Measurements from ENCODE around the gene CATSPERE. TPM values are rescaled to one million over a fixed set of nuclear protein-coding genes. Genes with fewer than 3 reads are reported as not detected.

CATSPERE gene
- total RNA-seq, 5 donors from 2014 or later (not counting 1 experiment from before 2014, with no cell fraction given) = 0.79 to 1.5 (median 1.3) TPM

DNA sequence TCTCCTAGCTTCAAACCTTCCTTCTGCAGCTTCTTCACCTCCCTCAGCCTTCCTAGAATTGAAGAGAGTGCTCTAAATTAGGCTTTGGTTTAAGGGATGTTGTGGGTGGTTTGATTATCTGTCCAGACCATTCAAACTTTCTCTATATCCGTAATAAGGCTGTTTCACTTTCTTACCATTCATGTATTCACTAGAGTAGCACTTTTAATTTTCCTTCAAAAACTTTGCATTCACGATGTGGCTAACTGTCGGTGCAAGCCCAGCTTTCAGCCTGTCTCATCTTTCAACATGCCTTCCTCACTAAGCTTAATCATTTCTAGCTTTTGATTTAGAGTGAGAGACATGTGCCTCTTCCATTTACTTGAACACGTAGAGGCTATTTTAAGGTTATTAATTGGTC is 165.6 kb downstream of the CATSPERE start:
- H3K9me3 ChIP-seq = no peaks in the 10 kb centered on the region
- Mint-ChIP-seq H3K9me3 (peaks cover 0 to 3% (median 0%) of the 10 kb centered on the region in 3 donors), H3K36me3 (no peaks in the 10 kb centered on the region), H3K4me1 (no peaks in the 10 kb centered on the region), H3K27me3 (peaks cover 8 to 14% of the 10 kb centered on the region in 2 donors), H3K4me3 (no peak overlapping the region), H3K27ac (no peak overlapping the region)
- H3K27ac ChIP-seq (ENCODE audit: low read length) = no peak overlapping the region
- H3K36me3 ChIP-seq (ENCODE audit: control insufficient read depth in 2 of 2, extremely low read depth in 1 of 2, insufficient read depth in 1 of 2, low read length in 1 of 2) = no peaks in the 10 kb centered on the region
- CTCF ChIA-PET = no interaction called here
- DNase-seq = no peak
- POLR2A ChIA-PET = interaction anchor here (0.7 kb wide), 2 partner anchors 989 to 1080 kb away, joined by 3 to 4 read pairs; no protein-coding TSS in a partner anchor
- 60% methylated on average over 1 of the region's 4 CpGs for WGBS (ENCODE audit: insufficient coverage)
- ATAC-seq (replicated peaks in 1 of 4) = no peak
- no peak overlapping the region for H3K4me3 ChIP-seq (ENCODE audit: control insufficient read depth in 1 of 2, extremely low read depth in 1 of 2, low read length in 1 of 2)
- no peaks in the 10 kb centered on the region for H3K4me1 ChIP-seq (ENCODE audit: control insufficient read depth in 1 of 2, extremely low read depth in 1 of 2, insufficient read depth in 2 of 2, low read length in 2 of 2)
- no peaks in the 10 kb centered on the region for H3K27me3 ChIP-seq (replicated peaks in 1 of 2; ENCODE audit: control insufficient read depth in 2 of 2, extremely low read depth in 1 of 2, insufficient read depth in 2 of 2, low read length in 1 of 2)

DNA sequence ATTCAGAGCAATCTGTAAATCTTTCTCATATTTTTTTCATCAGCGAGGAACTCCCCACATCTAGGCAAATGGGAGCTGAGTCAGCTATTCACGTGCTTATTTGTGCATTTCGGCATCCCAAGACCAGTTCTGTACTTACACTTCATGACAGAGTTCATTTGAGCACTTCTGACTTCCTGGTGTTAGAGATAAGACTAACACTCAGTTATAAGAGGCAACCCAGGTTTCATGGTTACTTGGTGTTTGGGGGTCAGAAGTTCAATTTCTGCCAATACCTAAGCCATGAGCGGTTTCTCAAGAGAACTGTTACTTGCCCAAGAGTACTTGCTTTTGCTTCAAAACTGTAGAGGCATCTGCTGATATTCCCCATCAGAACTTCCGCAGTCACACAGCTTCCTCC is 167.7 kb downstream of the CATSPERE start:
- no peaks in the 10 kb centered on the region for H3K27me3 ChIP-seq (replicated peaks in 1 of 2; ENCODE audit: control insufficient read depth in 2 of 2, extremely low read depth in 1 of 2, insufficient read depth in 2 of 2, low read length in 1 of 2)
- H3K36me3 Mint-ChIP-seq = no peaks in the 10 kb centered on the region
- no peak overlapping the region for H3K4me3 ChIP-seq (ENCODE audit: control insufficient read depth in 1 of 2, extremely low read depth in 1 of 2, low read length in 1 of 2)
- H3K4me1 ChIP-seq (ENCODE audit: control insufficient read depth in 1 of 2, extremely low read depth in 1 of 2, insufficient read depth in 2 of 2, low read length in 2 of 2) = no peaks in the 10 kb centered on the region
- no peak overlapping the region for H3K27ac Mint-ChIP-seq
- DNase-seq = no peak
- peaks cover 8 to 16% of the 10 kb centered on the region in 2 donors for H3K27me3 Mint-ChIP-seq
- no peak overlapping the region for H3K4me3 Mint-ChIP-seq
- ChIA-PET POLR2A (interaction anchor here in 1 of 2 donors (1.3 kb wide), 1 partner anchor 11 kb away, joined by 3 read pairs; no protein-coding TSS in a partner anchor), CTCF (no interaction called here)
- H3K9me3 Mint-ChIP-seq = peaks cover 0 to 4% (median 0%) of the 10 kb centered on the region in 3 donors
- no peak for ATAC-seq (replicated peaks in 1 of 4)
- no peaks in the 10 kb centered on the region for H3K4me1 Mint-ChIP-seq
- no peaks in the 10 kb centered on the region for H3K9me3 ChIP-seq
- H3K36me3 ChIP-seq (ENCODE audit: control insufficient read depth in 2 of 2, extremely low read depth in 1 of 2, insufficient read depth in 1 of 2, low read length in 1 of 2) = no peaks in the 10 kb centered on the region
- 89% methylated on average over 2 of the region's 5 CpGs for WGBS (ENCODE audit: insufficient coverage)
- no peak overlapping the region for H3K27ac ChIP-seq (ENCODE audit: low read length)

DNA sequence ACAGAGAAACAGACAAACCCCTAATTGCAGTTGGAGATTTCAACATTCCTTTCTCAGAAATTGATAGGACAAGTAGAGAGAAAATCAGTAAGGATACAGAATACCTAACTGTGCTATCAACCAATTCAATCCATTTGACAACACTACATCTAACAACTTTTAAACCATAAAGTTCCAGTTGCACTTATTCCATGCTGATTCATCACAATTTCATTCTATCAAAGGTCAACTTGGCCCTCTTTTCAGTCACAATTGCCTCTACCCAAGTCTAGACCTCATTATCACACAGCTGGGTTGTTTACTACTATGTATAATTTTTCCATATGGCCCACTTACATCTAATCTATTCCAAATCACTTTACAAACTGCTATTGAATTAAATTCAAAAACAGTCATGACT is 172.1 kb downstream of the CATSPERE start:
- ATAC-seq (replicated peaks in 1 of 4) (no peak), DNase-seq (no peak)
- H3K27me3 Mint-ChIP-seq = peaks cover 8 to 10% of the 10 kb centered on the region in 2 donors
- H3K27ac ChIP-seq (ENCODE audit: low read length) = no peak overlapping the region
- H3K27ac Mint-ChIP-seq = no peak overlapping the region
- no peak overlapping the region for H3K4me3 ChIP-seq (ENCODE audit: control insufficient read depth in 1 of 2, extremely low read depth in 1 of 2, low read length in 1 of 2)
- ChIA-PET CTCF (no interaction called here), POLR2A (no interaction called here)
- H3K4me3 Mint-ChIP-seq = no peak overlapping the region
- no peaks in the 10 kb centered on the region for H3K9me3 ChIP-seq
- peaks cover 0 to 4% (median 0%) of the 10 kb centered on the region in 3 donors for H3K9me3 Mint-ChIP-seq
- H3K36me3 Mint-ChIP-seq = no peaks in the 10 kb centered on the region
- no peaks in the 10 kb centered on the region for H3K36me3 ChIP-seq (ENCODE audit: control insufficient read depth in 2 of 2, extremely low read depth in 1 of 2, insufficient read depth in 1 of 2, low read length in 1 of 2)
- H3K4me1 Mint-ChIP-seq = no peaks in the 10 kb centered on the region
- no peaks in the 10 kb centered on the region for H3K4me1 ChIP-seq (ENCODE audit: control insufficient read depth in 1 of 2, extremely low read depth in 1 of 2, insufficient read depth in 2 of 2, low read length in 2 of 2)
- peaks cover 0 to 4% of the 10 kb centered on the region in 2 experiments for H3K27me3 ChIP-seq (replicated peaks in 1 of 2; ENCODE audit: control insufficient read depth in 2 of 2, extremely low read depth in 1 of 2, insufficient read depth in 2 of 2, low read length in 1 of 2)

DNA sequence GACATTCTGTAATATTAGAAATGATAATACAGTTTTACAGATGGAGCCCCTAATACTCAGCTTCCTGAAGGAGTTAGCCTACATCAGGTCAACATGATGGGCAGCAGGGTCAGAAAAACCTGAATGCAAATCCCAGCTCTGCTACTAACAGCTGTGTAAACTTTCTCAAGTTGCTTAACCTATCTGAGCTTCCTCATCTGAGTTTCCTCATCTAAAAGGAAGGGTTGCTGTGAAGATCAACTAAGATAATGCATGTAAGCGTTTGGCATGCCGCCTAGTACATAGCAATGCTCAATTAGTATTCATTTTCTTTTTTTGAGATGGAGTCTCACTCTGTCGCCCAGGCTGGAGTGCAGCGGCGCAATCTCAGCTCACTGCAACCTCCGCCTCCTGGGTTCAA is 173.5 kb downstream of the CATSPERE start:
- peaks cover 0 to 8% of the 10 kb centered on the region in 2 experiments for H3K27me3 ChIP-seq (replicated peaks in 1 of 2; ENCODE audit: control insufficient read depth in 2 of 2, extremely low read depth in 1 of 2, insufficient read depth in 2 of 2, low read length in 1 of 2)
- H3K36me3 Mint-ChIP-seq = no peaks in the 10 kb centered on the region
- DNase-seq = no peak
- no peaks in the 10 kb centered on the region for H3K4me1 Mint-ChIP-seq
- CTCF ChIA-PET = interaction anchor here in 1 of 2 donors (0.5 to 1.1 kb wide), 2 partner anchors 22 to 257 kb away, joined by 3 read pairs; no protein-coding TSS in a partner anchor
- WGBS (ENCODE audit: insufficient coverage) = no CpG with 5 or more reads among the region's 6 CpGs
- H3K36me3 ChIP-seq (ENCODE audit: control insufficient read depth in 2 of 2, extremely low read depth in 1 of 2, insufficient read depth in 1 of 2, low read length in 1 of 2) = no peaks in the 10 kb centered on the region
- peaks cover 0 to 4% (median 0%) of the 10 kb centered on the region in 3 donors for H3K9me3 Mint-ChIP-seq
- H3K27me3 Mint-ChIP-seq = peaks cover 8 to 10% of the 10 kb centered on the region in 2 donors
- no peaks in the 10 kb centered on the region for H3K4me1 ChIP-seq (ENCODE audit: control insufficient read depth in 1 of 2, extremely low read depth in 1 of 2, insufficient read depth in 2 of 2, low read length in 2 of 2)
- ATAC-seq (replicated peaks in 1 of 4) = no peak
- H3K4me3 Mint-ChIP-seq = no peak overlapping the region
- POLR2A ChIA-PET = interaction anchor here (0.6 kb wide), 3 partner anchors 8 to 336 kb away, joined by 3 to 6 read pairs (median 4); no protein-coding TSS in a partner anchor
- no peak overlapping the region for H3K4me3 ChIP-seq (ENCODE audit: control insufficient read depth in 1 of 2, extremely low read depth in 1 of 2, low read length in 1 of 2)
- H3K27ac ChIP-seq (ENCODE audit: low read length) = no peak overlapping the region
- H3K9me3 ChIP-seq = no peaks in the 10 kb centered on the region
- H3K27ac Mint-ChIP-seq = no peak overlapping the region

DNA sequence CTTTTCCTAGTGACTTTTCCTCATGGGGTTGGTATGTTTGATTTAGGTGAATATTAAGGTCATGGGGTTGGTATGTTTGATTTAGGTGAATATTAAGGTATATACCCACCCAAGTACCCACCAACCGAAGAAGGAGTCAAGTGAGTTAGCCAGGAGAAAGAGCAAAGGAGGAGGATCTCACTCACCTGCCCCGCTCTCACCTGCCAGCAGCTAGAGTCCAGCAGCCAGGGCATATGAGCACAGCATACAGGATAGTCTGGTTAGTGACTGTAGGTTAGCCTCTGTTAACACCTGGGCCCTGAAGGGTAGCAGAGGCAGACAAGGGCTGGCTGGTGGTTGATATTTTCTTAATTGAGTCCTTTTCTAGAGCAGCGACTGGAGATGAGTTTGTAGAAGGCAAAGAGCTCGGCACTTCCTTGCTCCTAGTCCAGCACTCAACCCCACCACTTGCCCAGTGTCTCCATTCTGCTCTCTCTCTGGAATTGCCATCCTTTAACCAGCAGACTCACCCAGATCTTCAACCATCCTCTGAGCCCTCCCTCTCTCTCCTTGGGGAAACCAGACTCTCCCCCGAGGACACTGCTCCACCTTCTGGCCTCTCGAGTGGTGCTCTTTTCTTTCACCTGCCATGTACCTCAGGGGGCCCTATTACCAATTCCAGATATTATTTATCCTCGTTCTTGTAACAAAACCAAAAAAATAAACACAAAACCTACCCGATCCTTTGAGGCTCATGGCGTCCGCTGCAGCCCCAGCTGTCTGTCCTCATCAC is 175.6 kb downstream of the CATSPERE start:
- ATAC-seq (replicated peaks in 1 of 4) = no peak
- Mint-ChIP-seq H3K27me3 (peaks cover 5 to 8% of the 10 kb centered on the region in 2 donors), H3K9me3 (peaks cover 0 to 1% (median 0%) of the 10 kb centered on the region in 3 donors), H3K36me3 (no peaks in the 10 kb centered on the region), H3K4me1 (no peaks in the 10 kb centered on the region), H3K4me3 (no peak overlapping the region), H3K27ac (no peak overlapping the region)
- Histone ChIP-seq H3K27me3 (replicated peaks in 1 of 2; ENCODE audit: control insufficient read depth in 2 of 2, extremely low read depth in 1 of 2, insufficient read depth in 2 of 2, low read length in 1 of 2) (peaks cover 0 to 11% of the 10 kb centered on the region in 2 experiments), H3K4me1 (ENCODE audit: control insufficient read depth in 1 of 2, extremely low read depth in 1 of 2, insufficient read depth in 2 of 2, low read length in 2 of 2) (no peaks in the 10 kb centered on the region), H3K36me3 (ENCODE audit: control insufficient read depth in 2 of 2, extremely low read depth in 1 of 2, insufficient read depth in 1 of 2, low read length in 1 of 2) (no peaks in the 10 kb centered on the region), H3K27ac (ENCODE audit: low read length) (no peak overlapping the region), H3K4me3 (ENCODE audit: control insufficient read depth in 1 of 2, extremely low read depth in 1 of 2, low read length in 1 of 2) (no peak overlapping the region), H3K9me3 (no peaks in the 10 kb centered on the region)
- whole genome bisulfite sequencing (ENCODE audit: insufficient coverage) = 91% methylated on average over 7 of the region's 10 CpGs
- CTCF ChIA-PET = no interaction called here
- no peak for DNase-seq
- POLR2A ChIA-PET = no interaction called here

DNA sequence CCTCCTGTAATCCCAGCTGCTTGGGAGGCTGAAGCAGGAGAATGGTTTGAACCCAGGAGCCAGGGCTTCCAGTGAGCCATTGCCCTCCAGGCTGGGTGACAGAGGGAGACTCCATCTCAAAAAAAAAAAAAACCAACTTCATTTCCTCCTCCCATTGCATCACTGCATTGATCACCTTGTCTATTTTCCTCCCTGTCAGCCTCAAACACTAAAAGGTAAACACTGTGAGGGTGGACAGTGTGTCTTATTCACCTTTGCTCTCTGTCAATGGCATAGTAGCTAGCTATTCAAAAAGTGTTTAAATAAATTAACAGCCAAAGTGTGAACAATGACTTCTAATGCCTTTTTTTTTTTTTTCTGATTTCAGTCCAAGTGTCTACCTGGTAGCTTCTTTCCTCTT is 178.5 kb downstream of the CATSPERE start:
- Mint-ChIP-seq H3K27ac (no peak overlapping the region), H3K27me3 (peaks cover 4 to 10% of the 10 kb centered on the region in 2 donors), H3K4me3 (no peak overlapping the region), H3K4me1 (no peaks in the 10 kb centered on the region), H3K9me3 (no peaks in the 10 kb centered on the region), H3K36me3 (no peaks in the 10 kb centered on the region)
- no peaks in the 10 kb centered on the region for H3K36me3 ChIP-seq (ENCODE audit: control insufficient read depth in 2 of 2, extremely low read depth in 1 of 2, insufficient read depth in 1 of 2, low read length in 1 of 2)
- ChIA-PET CTCF (interaction anchor here (0.6 to 0.7 kb wide), 3 partner anchors 17 to 151 kb away, joined by 3 to 4 read pairs (median 3); no protein-coding TSS in a partner anchor), POLR2A (interaction anchor here in 1 of 2 donors (0.5 to 1.5 kb wide), 3 partner anchors 11 to 40 kb away, joined by 3 to 4 read pairs (median 3); no protein-coding TSS in a partner anchor)
- H3K4me1 ChIP-seq (ENCODE audit: control insufficient read depth in 1 of 2, extremely low read depth in 1 of 2, insufficient read depth in 2 of 2, low read length in 2 of 2) = no peaks in the 10 kb centered on the region
- no peak overlapping the region for H3K4me3 ChIP-seq (ENCODE audit: control insufficient read depth in 1 of 2, extremely low read depth in 1 of 2, low read length in 1 of 2)
- H3K27ac ChIP-seq (ENCODE audit: low read length) = no peak overlapping the region
- peaks cover 0 to 19% of the 10 kb centered on the region in 2 experiments for H3K27me3 ChIP-seq (replicated peaks in 1 of 2; ENCODE audit: control insufficient read depth in 2 of 2, extremely low read depth in 1 of 2, insufficient read depth in 2 of 2, low read length in 1 of 2)
- DNase-seq (no peak), ATAC-seq (replicated peaks in 1 of 4) (no peak)
- H3K9me3 ChIP-seq = no peaks in the 10 kb centered on the region

All from T-cell (primary cell).